Activated CD4-positive, CD25-positive, alpha-beta regulatory T cell (primary cell): Measurements from ENCODE around the gene HSD17B3.
"Not testable (repeated sequence)": the region's sequence is repeated elsewhere in the genome, so short reads cannot be mapped to it uniquely, and the experiment has no call there.

Experiments
- DNase-seq, 4 experiments: peaks; one replicate each; lab custom pipeline; 2025; lab: John Stamatoyannopoulos, UW

Gene HSD17B3

GRCh38 chr9:96193236-96193755, 108.7 kb downstream of the HSD17B3 start:
- DNase-seq = no peak

- no peak for DNase-seq
Measured at GRCh38 chr9:96192710-96193109, 109.3 kb downstream of the HSD17B3 start.

DNA sequence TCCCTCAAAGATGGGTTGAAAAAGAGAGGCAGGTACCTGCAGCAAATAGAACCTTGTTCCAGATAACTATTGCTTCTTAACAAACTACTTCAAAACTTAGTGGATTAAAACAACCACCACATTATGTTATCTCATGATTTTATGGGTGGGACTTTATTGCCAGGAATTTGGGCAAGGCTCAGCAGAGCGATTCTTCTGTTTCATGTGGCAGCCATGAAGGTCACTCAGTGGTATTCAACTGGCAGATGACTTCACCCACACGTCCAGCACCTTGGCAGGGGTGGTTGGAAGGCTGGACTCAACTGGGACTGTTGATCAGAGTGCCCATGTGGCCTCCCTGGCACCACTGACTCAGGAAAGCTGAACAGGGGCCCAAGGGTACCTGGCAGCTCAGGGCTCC, 112.0 kb downstream of the HSD17B3 start:
- DNase-seq = no peak

DNA sequence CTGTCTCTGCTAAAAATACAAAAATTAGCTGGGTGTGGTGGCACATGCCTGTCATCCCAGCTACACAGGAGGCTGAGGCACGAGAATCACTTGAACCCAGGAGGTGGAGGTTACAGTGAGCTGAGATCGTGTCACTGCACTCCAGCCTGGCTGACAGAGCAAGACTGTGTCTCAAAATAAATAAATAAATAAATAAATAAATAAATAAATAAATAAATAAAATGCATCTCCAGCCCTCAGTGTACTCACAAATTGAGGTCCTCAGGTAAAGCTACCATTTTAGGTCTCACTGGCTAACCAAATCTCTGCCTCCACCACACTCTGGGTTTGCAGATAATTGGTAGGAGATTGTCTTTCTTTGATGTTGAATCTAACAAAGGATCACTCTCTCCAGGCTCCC, 112.4 kb downstream of the HSD17B3 start:
- DNase-seq = not testable (repeated sequence)

DNA sequence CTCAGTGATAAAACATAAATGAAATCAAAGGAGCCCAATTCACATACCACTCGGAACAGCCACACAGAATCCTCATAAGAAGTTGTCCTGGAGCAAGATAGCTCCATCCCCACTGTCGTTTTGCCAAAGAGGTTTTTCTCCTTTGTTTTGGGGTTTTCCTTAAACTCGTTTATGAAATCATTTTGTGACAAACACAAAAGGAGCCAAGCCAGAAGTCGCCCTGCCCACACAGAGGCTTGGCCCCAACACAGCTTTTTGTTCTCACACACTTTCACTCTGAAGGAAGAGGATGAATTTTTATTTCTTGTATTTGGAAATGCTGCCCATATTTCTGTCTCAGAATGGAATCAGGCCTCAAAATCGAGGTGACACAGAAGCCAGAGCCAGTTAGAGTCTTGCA, 113.4 kb downstream of the HSD17B3 start:
- DNase-seq = no peak

DNA sequence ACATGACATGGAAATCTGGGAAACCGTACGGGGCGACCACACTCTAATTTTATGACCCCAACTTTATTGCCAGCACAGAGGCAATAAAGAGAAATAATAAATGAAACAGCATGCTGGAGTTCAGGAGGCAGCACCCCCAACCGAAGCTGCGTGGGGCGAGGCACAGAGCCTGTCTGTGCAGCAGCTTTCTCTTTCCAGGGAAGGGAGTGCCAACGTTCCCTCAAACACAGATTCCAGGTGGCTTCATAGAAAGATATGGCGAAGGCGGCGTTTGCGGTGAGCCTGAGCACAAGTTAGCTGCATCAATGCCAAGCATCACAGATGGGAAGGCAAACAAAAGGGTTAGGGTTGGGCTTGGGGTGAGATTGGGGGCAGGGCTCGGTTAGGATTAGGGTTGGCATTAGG, 114.8 kb downstream of the HSD17B3 start:
- no peak for DNase-seq

DNA sequence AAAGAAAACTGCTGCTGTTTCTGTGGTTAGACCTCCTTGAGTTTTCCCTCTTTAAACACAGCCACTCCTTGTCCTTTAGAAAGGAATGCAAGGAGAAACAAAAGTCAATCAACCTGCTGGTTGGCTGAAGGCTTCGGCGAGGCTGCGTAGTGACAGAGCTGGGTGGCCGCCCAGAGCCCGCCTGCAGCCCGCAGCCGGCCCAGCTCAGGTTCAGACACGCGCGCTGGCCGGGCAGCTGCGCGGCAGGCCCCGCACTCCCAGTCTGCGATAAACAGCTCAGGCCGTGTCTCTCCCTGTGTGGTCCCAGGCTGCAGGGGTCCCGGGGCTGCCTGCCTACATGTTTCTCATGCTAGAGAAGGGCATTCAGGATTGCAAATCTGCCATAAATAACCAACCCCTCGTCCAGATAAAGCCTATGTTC, 115.4 kb downstream of the HSD17B3 start:
- DNase-seq = no peak

GRCh38 chr9:96185518-96186156, 116.3 kb downstream of the HSD17B3 start:
- no peak for DNase-seq
